Kidney epithelial cell (primary cell): ENCODE data around the gene SIDT1. TPM values are rescaled to one million over a fixed set of nuclear protein-coding genes. Genes with fewer than 3 reads are reported as not detected.

ENCODE experiments used
- DNase-seq: peaks from one replicate; pipeline ENCODE4 v3.0.0-alpha.2; 2010; ENCODE audit warnings: low read depth
- H3K27me3 ChIP-seq: 2 replicates; pipeline ENCODE4 v1.6.0; 2011; ENCODE audit warnings: low read length; ENCODE audit not compliant: control insufficient read depth, insufficient read depth
- H3K36me3 ChIP-seq: 2 replicates; pipeline ENCODE4 v1.5.1; 2011; ENCODE audit warnings: low read length; ENCODE audit not compliant: control insufficient read depth, insufficient read depth
- H3K4me3 ChIP-seq: 2 replicates; pipeline ENCODE4 v1.5.1; 2011; ENCODE audit warnings: low read depth, mild to moderate bottlenecking, control low read depth, low read length
- CTCF ChIP-seq: IDR thresholded peaks from 2 replicates; pipeline ENCODE4 v1.5.1; 2011; ENCODE audit warnings: mild to moderate bottlenecking, moderate library complexity, low read length, control low read depth, inconsistent platforms; ENCODE audit not compliant: insufficient read depth, poor library complexity, severe bottlenecking
- total RNA-seq: library from RNA; depleted of rRNA; stranded (reverse); fragments of >200 nt; gene quantifications from 2 replicates; pipeline ENCODE4 v1.2.3, GENCODE V29; 2015

SIDT1 gene
- total RNA-seq, 1 donor from 2014 or later, result 0.04 TPM

DNA sequence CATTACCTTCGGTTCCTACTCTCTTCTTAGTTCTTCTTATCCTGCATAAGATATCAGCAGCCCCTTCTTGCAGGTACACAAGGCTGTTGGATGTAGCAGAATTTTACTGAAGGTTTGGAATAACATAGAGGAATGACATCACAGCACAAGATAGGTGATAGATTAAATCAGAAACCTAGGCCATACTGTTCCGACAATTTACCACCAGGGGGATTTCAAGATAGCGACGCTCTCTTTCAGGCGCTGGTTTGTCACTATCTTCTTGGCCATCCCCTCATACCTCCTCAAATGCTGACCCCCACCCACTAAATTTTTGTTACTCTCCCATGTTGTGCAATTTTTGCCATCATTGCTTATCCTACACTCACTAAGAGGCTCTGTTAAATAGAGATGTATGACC lies 3.5 kb downstream of the SIDT1 start:
- no peaks in the 10 kb centered on the region for H3K36me3 ChIP-seq
- H3K4me3 ChIP-seq, result no peak overlapping the region
- peak; percentile 13 for TF ChIP-seq CTCF
- H3K27me3 ChIP-seq, result peaks cover 16% of the 10 kb centered on the region
- no peak for DNase-seq

DNA sequence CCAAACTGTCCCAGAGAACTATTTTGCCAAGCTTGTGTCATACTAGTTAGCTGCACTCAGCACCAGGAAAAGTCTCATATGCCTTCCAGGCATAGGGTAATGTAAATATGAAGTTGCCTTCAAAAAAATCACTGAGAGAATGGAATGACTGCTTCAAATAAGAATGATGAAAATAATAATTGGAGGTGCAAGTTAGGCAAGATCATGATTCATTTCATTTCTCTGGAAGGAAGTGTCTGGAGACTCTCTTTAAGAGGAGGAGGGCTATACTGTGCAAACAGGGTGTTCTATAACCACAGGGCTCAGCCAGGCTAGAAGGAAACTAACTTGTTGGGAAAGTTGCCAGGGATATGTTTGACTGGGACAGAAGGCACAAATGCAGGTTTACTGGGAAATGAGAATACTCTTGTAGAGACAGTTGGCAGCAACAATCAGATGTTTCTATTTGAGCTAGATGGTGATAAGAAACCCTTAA lies 4.3 kb downstream of the SIDT1 start:
- H3K4me3 ChIP-seq, result no peak overlapping the region
- DNase-seq, result no peak
- no peak for TF ChIP-seq CTCF
- peaks cover 16% of the 10 kb centered on the region for H3K27me3 ChIP-seq
- H3K36me3 ChIP-seq, result no peaks in the 10 kb centered on the region

GRCh38 chr3:113537155-113537554 lies 4.8 kb downstream of the SIDT1 start:
- TF ChIP-seq CTCF, result no peak
- Histone ChIP-seq H3K36me3 (no peaks in the 10 kb centered on the region), H3K4me3 (no peak overlapping the region), H3K27me3 (peaks cover 16% of the 10 kb centered on the region)
- no peak for DNase-seq

GRCh38 chr3:113541519-113541918 lies 9.2 kb downstream of the SIDT1 start:
- no peak for TF ChIP-seq CTCF
- Histone ChIP-seq H3K4me3 (no peak overlapping the region), H3K36me3 (no peaks in the 10 kb centered on the region), H3K27me3 (no peaks in the 10 kb centered on the region)
- DNase-seq, result no peak

DNA sequence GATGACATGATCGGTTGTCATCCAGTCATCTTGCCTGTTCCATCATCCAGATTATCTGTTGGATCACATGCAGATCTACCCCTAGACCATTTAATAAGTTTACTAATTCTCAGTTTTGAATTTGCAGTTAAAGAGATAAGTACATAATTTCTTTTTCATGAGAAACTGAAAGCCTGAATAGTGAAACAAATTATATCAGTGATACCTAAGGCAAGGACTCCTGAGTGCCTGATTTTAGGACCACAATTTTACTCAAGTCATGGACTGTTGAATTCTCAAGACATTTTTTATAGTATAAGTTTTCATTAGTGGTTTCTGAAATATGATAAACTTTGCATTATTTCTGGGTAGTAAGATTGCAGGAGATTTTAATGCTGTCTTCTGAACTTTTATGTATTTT lies 13.2 kb downstream of the SIDT1 start:
- TF ChIP-seq CTCF, result no peak
- no peaks in the 10 kb centered on the region for H3K36me3 ChIP-seq
- no peak for DNase-seq
- no peak overlapping the region for H3K4me3 ChIP-seq
- no peaks in the 10 kb centered on the region for H3K27me3 ChIP-seq

DNA sequence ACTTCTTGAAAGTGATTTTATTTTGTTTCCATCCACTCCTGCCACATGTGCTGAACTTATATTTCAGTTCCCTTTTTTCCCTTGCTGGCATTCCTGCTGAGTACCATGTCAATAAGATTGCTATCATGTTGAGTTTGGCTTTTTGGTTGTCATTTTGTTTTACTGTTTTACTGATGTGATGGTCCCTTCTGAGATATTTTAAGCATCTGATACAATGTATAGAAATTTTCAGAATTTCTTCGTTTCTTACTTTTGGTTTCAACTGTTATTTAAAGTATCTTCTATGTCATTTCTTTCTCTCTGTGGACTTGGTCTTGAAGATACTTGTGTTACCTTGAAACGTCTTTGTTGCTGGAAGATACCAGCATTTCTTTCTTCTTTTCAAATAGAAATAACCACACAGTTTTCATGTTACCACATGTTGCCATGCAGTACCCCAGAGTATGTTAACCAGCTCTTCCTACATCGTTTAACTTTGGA lies 14.1 kb downstream of the SIDT1 start:
- no peak for TF ChIP-seq CTCF
- DNase-seq, result no peak
- Histone ChIP-seq H3K4me3 (no peak overlapping the region), H3K36me3 (no peaks in the 10 kb centered on the region), H3K27me3 (no peaks in the 10 kb centered on the region)
